ENCODE data around the gene MMP15. TPM values are rescaled to one million over a fixed set of nuclear protein-coding genes. Genes with fewer than 3 reads are reported as not detected.
"Not testable (repeated sequence)": the region's sequence is repeated elsewhere in the genome, so short reads cannot be mapped to it uniquely, and the experiment has no call there.

MMP15 gene
- total and polyA plus RNA-seq, 11 donors = 22.1 to 84.7 (median 60.8) TPM

GRCh38 chr16:58077796-58078195 lies 52.2 kb downstream of the MMP15 start:
- intact Hi-C loops (cut with DNase I) = no loop called here
- Histone ChIP-seq H3K9me3 (peaks cover 0 to 14% (median 0%) of the 10 kb centered on the region in 12 donors), H3K27ac (no peak overlapping the region), H3K27me3 (no peaks in the 10 kb centered on the region), H3K4me1 (peaks cover 0 to 21% (median 9%) of the 10 kb centered on the region in 12 donors), H3K4me3 (no peak overlapping the region), H3K36me3 (no peaks in the 10 kb centered on the region)
- ATAC-seq (no peak), DNase-seq (no peak)
- TF ChIP-seq CTCF (IDR thresholded peaks at IDR 0.05) (no peak), POLR2A (IDR thresholded peaks at IDR 0.05) (no peak)
- 82 to 89% (median 83%) methylated on average over 8 of the region's 8 CpGs for WGBS, 4 donors

- not testable (repeated sequence) for DNase-seq, H3K36me3 ChIP-seq, H3K27me3 ChIP-seq, ATAC-seq, H3K4me3 ChIP-seq
- Histone ChIP-seq H3K4me1 (peaks cover 0 to 21% (median 9%) of the 10 kb centered on the region in 12 donors), H3K9me3 (peaks cover 0 to 12% (median 0%) of the 10 kb centered on the region in 12 donors), H3K27ac (peak overlapping the region in 7 of 12 donors; percentile 51 to 83 (median 75))
- intact Hi-C loops (cut with DNase I) = loop anchor here in 2 of 10 donors (5.0 kb wide), 3 partner anchors 33 to 53 kb away; partner anchors contain the start of gene MMP15 (in 1 of the 2)
- WGBS, 4 donors = 75 to 85% (median 81%) methylated on average over 5 of the region's 5 CpGs
Observed at GRCh38 chr16:58080657-58081056, 55.1 kb downstream of the MMP15 start.

GRCh38 chr16:58082381-58082780 lies 56.8 kb downstream of the MMP15 start:
- no peak for ATAC-seq
- Histone ChIP-seq H3K27ac (peak overlapping the region in 3 of 12 donors; percentile 34 to 44 (median 34)), H3K36me3 (no peaks in the 10 kb centered on the region), H3K9me3 (no peaks in the 10 kb centered on the region), H3K4me3 (no peak overlapping the region), H3K27me3 (no peaks in the 10 kb centered on the region), H3K4me1 (peaks cover 0 to 21% (median 9%) of the 10 kb centered on the region in 12 donors)
- DNase-seq = no peak
- intact Hi-C loops (cut with DNase I) = loop anchor here in 2 of 10 donors (5.0 kb wide), 3 partner anchors 35 to 55 kb away; partner anchors contain the start of gene MMP15 (in 1 of the 2)
- TF ChIP-seq POLR2A (IDR thresholded peaks at IDR 0.05) = no peak
- TF ChIP-seq CTCF (IDR thresholded peaks at IDR 0.05) = no peak

GRCh38 chr16:58084635-58085034 lies 59.1 kb downstream of the MMP15 start:
- DNase-seq (no peak), ATAC-seq (no peak)
- intact Hi-C loops (cut with DNase I) = loop anchor here in 2 of 10 donors (5.0 kb wide), 3 partner anchors 37 to 57 kb away; partner anchors contain the start of gene MMP15 (in 1 of the 2)
- TF ChIP-seq POLR2A (IDR thresholded peaks at IDR 0.05) = no peak
- no peak for TF ChIP-seq CTCF (IDR thresholded peaks at IDR 0.05)
- WGBS, 4 donors = 92 to 95% (median 93%) methylated on average over 5 to 6 of the region's 6 CpGs
- no peak overlapping the region for H3K4me3 ChIP-seq
- H3K27ac ChIP-seq = no peak overlapping the region
- no peaks in the 10 kb centered on the region for H3K27me3 ChIP-seq
- no peaks in the 10 kb centered on the region for H3K9me3 ChIP-seq
- no peaks in the 10 kb centered on the region for H3K36me3 ChIP-seq
- H3K4me1 ChIP-seq = peaks cover 0 to 25% (median 9%) of the 10 kb centered on the region in 12 donors

- Histone ChIP-seq H3K9me3 (no peaks in the 10 kb centered on the region), H3K36me3 (no peaks in the 10 kb centered on the region), H3K27ac (no peak overlapping the region), H3K4me3 (no peak overlapping the region), H3K4me1 (peaks cover 0 to 22% (median 9%) of the 10 kb centered on the region in 12 donors), H3K27me3 (no peaks in the 10 kb centered on the region)
- ATAC-seq (no peak), DNase-seq (no peak)
- TF ChIP-seq POLR2A (IDR thresholded peaks at IDR 0.05) = no peak
- TF ChIP-seq CTCF (IDR thresholded peaks at IDR 0.05) = no peak
- 94 to 98% (median 95%) methylated on average over 11 of the region's 11 CpGs for WGBS, 4 donors
- intact Hi-C loops (cut with DNase I) = no loop called here
Observed at GRCh38 chr16:58085171-58085570, 59.6 kb downstream of the MMP15 start.

Data from heart left ventricle (tissue), 16 donors.